Stomach (tissue), 9 donors: Measurements from ENCODE around the gene VMP1. TPM values are rescaled to one million over a fixed set of nuclear protein-coding genes. Genes with fewer than 3 reads are reported as not detected.

Experiments used
- DNase-seq, 2 donors: peaks; one replicate each; pipeline versions ENCODE4 v3.0.0 to v3.0.0-alpha.2; 2013 to 2019
- H3K27ac ChIP-seq, 5 donors: fragments of 200-600 bp in 4 of 5; sonication (generic) in 4 of 5; one replicate each; pipeline ENCODE4 v1.5.1; 2013 to 2019; ENCODE audit warnings: mild to moderate bottlenecking in 1 of 5, moderate library complexity in 1 of 5
- H3K27me3 ChIP-seq, 3 donors: fragments of 200-600 bp; sonication (generic); one replicate each; pipeline ENCODE4 v1.5.1; 2017 to 2019; ENCODE audit warnings: mixed run types in 1 of 3
- H3K36me3 ChIP-seq, 4 donors: fragments of 200-600 bp; sonication (generic); 1 replicate in 3 of 4; 2 replicates in 1 of 4; pipeline ENCODE4 v1.5.1; 2016 to 2019
- H3K4me1 ChIP-seq, 4 donors: fragments of 200-600 bp; sonication (generic); one replicate each; pipeline ENCODE4 v1.5.1; 2016 to 2019
- H3K4me3 ChIP-seq, 4 donors: fragments of 200-600 bp; sonication (generic) in 3 of 4; one replicate each; pipeline ENCODE4 v1.5.1; 2016 to 2019; ENCODE audit warnings: mild to moderate bottlenecking in 1 of 4
- H3K9me3 ChIP-seq, 4 donors: fragments of 200-600 bp; sonication (generic); one replicate each; pipeline ENCODE4 v1.5.1; 2016 to 2019
- EP300 ChIP-seq: sonication (generic); formaldehyde crosslinking; IDR thresholded peaks from one replicate; pipeline ENCODE4 v1.6.1; 2017; ENCODE audit warnings: antibody characterized with exemption
- POLR2A ChIP-seq, 4 donors: fragments of 450-650 bp; IDR thresholded peaks; one replicate each; pipeline ENCODE4 v1.6.1; 2016; ENCODE audit warnings: antibody characterized with exemption in 4 of 4, control low read depth in 2 of 4, mild to moderate bottlenecking in 1 of 4, moderate library complexity in 1 of 4
- POLR2AphosphoS5 ChIP-seq, 3 donors: sonication (generic); formaldehyde crosslinking; IDR thresholded peaks; one replicate each; pipeline ENCODE4 v1.6.1; 2016; ENCODE audit warnings: antibody characterized with exemption in 3 of 3
- WGBS, 5 donors: extraction: QIAGEN DNeasy Blood & Tissue Kit in 3 of 5; methylation state at CpG; one replicate each; pipeline versions ENCODE4 v1.1.5 to v1.1.7; 2013 to 2018; 5-methylcytosine and 5-hydroxymethylcytosine counted together
- intact Hi-C: fragments of 100-400 bp; cut with DNase I; formaldehyde crosslinking; loops from one replicate; pipeline ENCODE4 v1.15.1; 2023; ENCODE audit warnings: low total_unique reads
- polyA plus RNA-seq, 3 donors: library from polyadenylated mRNA; stranded (reverse); fragments of 200-250 nt; gene quantifications; one replicate each; pipeline ENCODE4 v1.2.3, GENCODE V29; 2013
- total RNA-seq, 5 donors: library from RNA; depleted of rRNA; stranded (reverse); fragments of >200 nt; gene quantifications; one replicate each; pipeline versions ENCODE4 v1.1.0 to v1.2.3, GENCODE V29; 2014 to 2016
- TF ChIP-seq, protein P1 (sequence below), 7 experiments: fragments of 450-650 bp in 4 of 7; fragments of 200-600 bp in 3 of 7; sonication (generic) in 3 of 7; IDR thresholded peaks; one replicate each; pipeline ENCODE4 v1.5.1; 2016 to 2019; ENCODE audit warnings: antibody characterized with exemption in 7 of 7, control low read depth in 2 of 7, mild to moderate bottlenecking in 1 of 7
- donor health status: healthy with polysubstance abuse.
- donor health status: Bipolar disorder and iron deficiency.
- donor health status: healthy.

VMP1 gene
- total and polyA plus RNA-seq, 8 donors = 24.4 to 562 (median 155) TPM

DNA sequence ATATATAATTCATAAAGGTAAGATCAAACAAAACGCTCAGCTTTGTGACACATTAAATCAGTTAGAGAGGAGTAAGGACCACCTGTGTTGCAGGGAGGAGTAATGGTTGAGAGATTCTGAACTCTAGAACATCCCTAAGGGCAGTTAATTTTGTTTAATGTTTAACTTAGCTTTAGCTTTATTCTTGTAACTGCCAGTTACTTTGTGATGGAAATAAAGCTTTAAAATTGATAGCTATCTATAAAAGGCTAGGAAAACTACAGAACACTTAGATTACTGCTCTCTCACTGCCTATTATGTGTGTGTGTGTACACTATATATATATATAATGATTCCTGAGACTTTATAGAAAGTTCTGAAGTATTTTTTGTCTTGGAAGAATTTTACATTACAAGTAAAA is 38.0 kb upstream of the VMP1 start:
- 38 to 75% (median 57%) methylated on average over 1 of the region's 1 CpG for WGBS, 5 donors
- H3K4me3 ChIP-seq = no peak overlapping the region
- H3K4me1 ChIP-seq = peaks cover 0 to 43% (median 22%) of the 10 kb centered on the region in 4 donors
- H3K36me3 ChIP-seq = peaks cover 37 to 94% (median 93%) of the 10 kb centered on the region in 4 donors
- intact Hi-C loops = no loop called here
- DNase-seq = no peak
- H3K27ac ChIP-seq = peak overlapping the region in 3 of 5 donors; percentile 16 to 45 (median 41)
- no peaks in the 10 kb centered on the region for H3K9me3 ChIP-seq
- no peaks in the 10 kb centered on the region for H3K27me3 ChIP-seq
- TF ChIP-seq POLR2A (IDR thresholded peaks at IDR 0.05) (no peak), POLR2AphosphoS5 (IDR thresholded peaks at IDR 0.05) (no peak), EP300 (no peak)
- TF ChIP-seq, protein P1, sequence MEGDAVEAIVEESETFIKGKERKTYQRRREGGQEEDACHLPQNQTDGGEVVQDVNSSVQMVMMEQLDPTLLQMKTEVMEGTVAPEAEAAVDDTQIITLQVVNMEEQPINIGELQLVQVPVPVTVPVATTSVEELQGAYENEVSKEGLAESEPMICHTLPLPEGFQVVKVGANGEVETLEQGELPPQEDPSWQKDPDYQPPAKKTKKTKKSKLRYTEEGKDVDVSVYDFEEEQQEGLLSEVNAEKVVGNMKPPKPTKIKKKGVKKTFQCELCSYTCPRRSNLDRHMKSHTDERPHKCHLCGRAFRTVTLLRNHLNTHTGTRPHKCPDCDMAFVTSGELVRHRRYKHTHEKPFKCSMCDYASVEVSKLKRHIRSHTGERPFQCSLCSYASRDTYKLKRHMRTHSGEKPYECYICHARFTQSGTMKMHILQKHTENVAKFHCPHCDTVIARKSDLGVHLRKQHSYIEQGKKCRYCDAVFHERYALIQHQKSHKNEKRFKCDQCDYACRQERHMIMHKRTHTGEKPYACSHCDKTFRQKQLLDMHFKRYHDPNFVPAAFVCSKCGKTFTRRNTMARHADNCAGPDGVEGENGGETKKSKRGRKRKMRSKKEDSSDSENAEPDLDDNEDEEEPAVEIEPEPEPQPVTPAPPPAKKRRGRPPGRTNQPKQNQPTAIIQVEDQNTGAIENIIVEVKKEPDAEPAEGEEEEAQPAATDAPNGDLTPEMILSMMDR (IDR thresholded peaks at IDR 0.05) = no peak

DNA sequence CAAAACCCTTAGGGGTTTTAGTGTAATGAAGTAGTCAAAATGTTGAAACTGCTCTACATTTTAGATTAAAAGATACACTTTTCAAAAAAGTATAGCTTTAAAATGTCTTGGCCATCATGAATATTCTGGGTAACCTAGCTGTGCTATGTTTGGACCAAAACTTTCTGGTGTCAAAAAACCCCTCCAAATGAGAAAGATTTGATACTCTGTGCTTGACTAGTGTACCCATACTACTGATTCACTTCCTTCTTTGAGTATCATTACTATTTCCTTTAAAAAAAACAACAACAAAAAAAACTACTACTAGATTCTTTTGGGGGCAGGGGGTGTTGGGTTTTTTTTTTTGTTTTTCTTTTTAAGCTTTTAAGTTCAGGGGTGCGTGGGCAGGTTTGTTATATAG is 37.5 kb upstream of the VMP1 start:
- Histone ChIP-seq H3K27me3 (no peaks in the 10 kb centered on the region), H3K4me3 (no peak overlapping the region), H3K9me3 (no peaks in the 10 kb centered on the region), H3K4me1 (peaks cover 0 to 43% (median 22%) of the 10 kb centered on the region in 4 donors), H3K27ac (peak overlapping the region in 3 of 5 donors; percentile 9 to 45 (median 16)), H3K36me3 (peaks cover 37 to 94% (median 93%) of the 10 kb centered on the region in 4 donors)
- intact Hi-C loops = no loop called here
- TF ChIP-seq POLR2AphosphoS5 (IDR thresholded peaks at IDR 0.05) (no peak), POLR2A (IDR thresholded peaks at IDR 0.05) (no peak), EP300 (no peak)
- TF ChIP-seq, protein P1 (IDR thresholded peaks at IDR 0.05) = no peak
- DNase-seq = no peak
- WGBS, 5 donors = 95 to 100% (median 98%) methylated on average over 1 of the region's 1 CpG

DNA sequence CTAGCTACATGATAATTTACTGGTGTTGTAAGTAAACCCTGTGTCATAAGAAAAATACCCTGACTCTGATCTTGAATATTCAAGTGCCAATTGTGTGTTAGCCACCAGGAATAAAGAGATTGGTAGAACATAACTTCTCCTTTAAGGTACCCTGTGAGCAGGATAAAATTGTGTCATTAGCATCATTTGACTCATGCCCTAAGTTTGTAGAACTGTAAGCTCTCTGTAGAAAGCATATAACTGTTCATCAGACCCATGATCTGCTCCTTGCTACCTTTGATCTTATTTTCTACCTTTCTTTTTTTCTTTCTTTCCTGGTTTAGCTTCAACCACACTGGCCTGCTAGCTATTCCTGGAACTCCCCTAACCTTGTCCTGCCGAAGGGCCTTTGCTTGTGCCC is 36.1 kb upstream of the VMP1 start:
- 85 to 95% (median 89%) methylated on average over 1 of the region's 1 CpG for WGBS, 5 donors
- Histone ChIP-seq H3K36me3 (peaks cover 36 to 94% (median 93%) of the 10 kb centered on the region in 4 donors), H3K27me3 (no peaks in the 10 kb centered on the region), H3K4me3 (no peak overlapping the region), H3K4me1 (peaks cover 0 to 43% (median 22%) of the 10 kb centered on the region in 4 donors), H3K27ac (peak overlapping the region in 2 of 5 donors; percentile 18 to 24), H3K9me3 (no peaks in the 10 kb centered on the region)
- DNase-seq = no peak
- intact Hi-C loops = no loop called here
- TF ChIP-seq, protein P1 (IDR thresholded peaks at IDR 0.05) = no peak
- TF ChIP-seq POLR2AphosphoS5 (IDR thresholded peaks at IDR 0.05) (no peak), POLR2A (IDR thresholded peaks at IDR 0.05) (no peak), EP300 (no peak)

DNA sequence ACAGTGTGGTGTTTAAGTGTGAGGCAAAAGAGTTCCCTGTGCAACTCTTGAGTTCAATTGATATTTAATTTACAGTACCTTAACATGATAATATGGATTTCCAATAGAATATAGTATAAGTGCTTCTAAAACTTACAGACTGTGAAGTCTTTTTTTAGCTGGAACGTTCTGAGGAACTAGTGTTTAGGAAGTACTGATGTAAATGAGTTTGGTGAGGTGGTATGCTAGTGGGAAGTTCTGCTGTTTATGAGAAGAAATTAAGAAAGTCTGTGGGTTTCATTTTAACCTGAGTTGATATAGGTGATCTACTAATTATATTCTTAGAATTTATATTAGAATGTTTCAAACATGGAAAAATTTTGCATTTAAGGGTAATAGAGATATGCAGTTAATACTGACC is 32.2 kb upstream of the VMP1 start:
- Histone ChIP-seq H3K36me3 (peaks cover 52 to 98% (median 93%) of the 10 kb centered on the region in 4 donors), H3K4me3 (no peak overlapping the region), H3K9me3 (no peaks in the 10 kb centered on the region), H3K27me3 (no peaks in the 10 kb centered on the region), H3K4me1 (peaks cover 0 to 16% (median 10%) of the 10 kb centered on the region in 4 donors), H3K27ac (no peak overlapping the region)
- intact Hi-C loops = no loop called here
- WGBS, 5 donors = 63 to 76% (median 70%) methylated on average over 1 of the region's 1 CpG
- TF ChIP-seq EP300 = no peak
- no peak for TF ChIP-seq POLR2A (IDR thresholded peaks at IDR 0.05)
- no peak for TF ChIP-seq POLR2AphosphoS5 (IDR thresholded peaks at IDR 0.05)
- TF ChIP-seq, protein P1 (IDR thresholded peaks at IDR 0.05) = no peak
- DNase-seq = no peak
